ENCODE data around the gene STPG3. TPM values are rescaled to one million over a fixed set of nuclear protein-coding genes. Genes with fewer than 3 reads are reported as not detected.

Gene STPG3
- total and polyA plus RNA-seq, 9 of the 15 experiments (the other 6 are each of a cell fraction or from before 2014, with no cell fraction given) = not detected

- TF ChIP-seq MAX (CRISPR knock-in tag; IDR thresholded peaks at IDR 0.05) (peak; percentile 58), NR4A1 (CRISPR knock-in tag; IDR thresholded peaks at IDR 0.05) (peak; percentile 96; the same call in 1 of the 2 replicates), NR4A1 (tag; IDR thresholded peaks at IDR 0.05) (peak; percentile 80), GATAD2B (IDR thresholded peaks at IDR 0.05; ENCODE audit: borderline replicate concordance) (0 out of 2 replicates have a peak, but pooled peaks have one; percentile 60), ARNT (IDR thresholded peaks at IDR 0.05) (no peak), ZFP30 (CRISPR knock-in tag; IDR thresholded peaks at IDR 0.05; ENCODE audit: borderline replicate concordance) (no peak), SMARCA5 (IDR thresholded peaks at IDR 0.05) (no peak), SMARCA4 (IDR thresholded peaks at IDR 0.05) (peak; percentile 90), EP300 (IDR thresholded peaks at IDR 0.05; ENCODE audit: low read length) (peak; percentile 77), TAF7 (tag; IDR thresholded peaks at IDR 0.05) (no peak), ZNF146 (CRISPR knock-in tag; IDR thresholded peaks at IDR 0.05; ENCODE audit: unreplicated experiment) (no peak), TCF3 (CRISPR knock-in tag; IDR thresholded peaks at IDR 0.05) (peak; percentile 71), RBM34 (IDR thresholded peaks at IDR 0.05; ENCODE audit: borderline replicate concordance, insufficient read depth, low read length) (no peak), SMAD4 (CRISPR knock-in tag; conservative IDR thresholded peaks at IDR 0.05) (peak; percentile 89), MBD2 (IDR thresholded peaks at IDR 0.05; ENCODE audit: borderline replicate concordance, low read depth) (no peak; the same call in 1 of the 2 replicates), SIRT6 (IDR thresholded peaks at IDR 0.05; ENCODE audit: low read depth, low read length) (no peak), LEF1 (IDR thresholded peaks at IDR 0.05) (peak; percentile 74; the same call in 1 of the 2 replicates), BDP1 (IDR thresholded peaks at IDR 0.05; ENCODE audit: insufficient read depth, insufficient read length) (no peak), CHCHD3 (CRISPR knock-in tag; IDR thresholded peaks at IDR 0.05) (no peak), PKNOX1 (IDR thresholded peaks at IDR 0.05) (no peak), ZSCAN29 (IDR thresholded peaks at IDR 0.05) (no peak), STAT6 (CRISPR knock-in tag; IDR thresholded peaks at IDR 0.05) (no peak), ZNF174 (CRISPR knock-in tag; IDR thresholded peaks at IDR 0.05) (no peak), CBFA2T2 (conservative IDR thresholded peaks at IDR 0.05) (peak; percentile 43), ZBED1 (IDR thresholded peaks at IDR 0.05) (no peak), ZNF668 (CRISPR knock-in tag; IDR thresholded peaks at IDR 0.05) (no peak), TFAM (CRISPR knock-in tag; conservative IDR thresholded peaks at IDR 0.05) (no peak), HNRNPUL1 (IDR thresholded peaks at IDR 0.05; ENCODE audit: low read length) (no peak), NBN (IDR thresholded peaks at IDR 0.05; ENCODE audit: low read depth) (no peak), CGGBP1 (CRISPR knock-in tag; IDR thresholded peaks at IDR 0.05) (no peak), KLF10 (CRISPR knock-in tag; IDR thresholded peaks at IDR 0.05) (no peak), ELF4 (CRISPR knock-in tag; IDR thresholded peaks at IDR 0.05) (no peak)
Measured at GRCh38 chr9:137218754-137219271, 32.3 kb upstream of the STPG3 start (continued).
